ENCODE results near the gene ZNF593. TPM values are rescaled to one million over a fixed set of nuclear protein-coding genes. Genes with fewer than 3 reads are reported as not detected.

Gene ZNF593
- total RNA-seq, 1 donor from 2014 or later: 83.0 TPM

GRCh38 chr1:26132128-26132833, 37.4 kb upstream of the ZNF593 start:
- Mint-ChIP-seq H3K4me1 (ENCODE audit: low read depth) (peaks cover 22% of the 10 kb centered on the region), H3K4me3 (no peak overlapping the region), H3K9me3 (peaks cover 8% of the 10 kb centered on the region), H3K27ac (no peak overlapping the region), H3K27me3 (ENCODE audit: insufficient read depth) (no peaks in the 10 kb centered on the region), H3K36me3 (ENCODE audit: low read depth) (no peaks in the 10 kb centered on the region)
- DNase-seq (ENCODE audit: low spot score): no peak
- intact Hi-C loops (cut with micrococcal nuclease): no loop called here

DNA sequence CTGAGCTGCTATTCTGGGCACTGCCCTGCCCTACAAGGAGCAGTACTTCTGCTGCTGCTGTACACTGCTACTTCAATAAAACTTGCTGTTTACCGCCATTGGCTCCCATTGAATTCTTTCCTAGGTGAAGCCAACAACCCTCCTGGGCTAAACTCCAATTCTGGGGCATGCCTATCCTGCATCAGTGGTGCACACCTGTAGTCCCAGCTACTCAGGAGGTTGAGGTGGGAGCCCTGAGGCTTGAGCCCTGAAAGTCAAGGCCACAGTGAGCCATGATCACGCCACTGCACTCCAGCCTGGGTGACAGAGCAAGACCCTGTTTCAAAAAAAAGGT, 36.9 kb upstream of the ZNF593 start:
- intact Hi-C loops (cut with micrococcal nuclease): no loop called here
- no peak for DNase-seq (ENCODE audit: low spot score)
- Mint-ChIP-seq H3K27ac (no peak overlapping the region), H3K4me1 (ENCODE audit: low read depth) (peaks cover 16% of the 10 kb centered on the region), H3K27me3 (ENCODE audit: insufficient read depth) (no peaks in the 10 kb centered on the region), H3K4me3 (no peak overlapping the region), H3K9me3 (peaks cover 8% of the 10 kb centered on the region), H3K36me3 (ENCODE audit: low read depth) (no peaks in the 10 kb centered on the region)

- Mint-ChIP-seq H3K27me3 (ENCODE audit: insufficient read depth) (no peaks in the 10 kb centered on the region), H3K9me3 (peaks cover 8% of the 10 kb centered on the region), H3K36me3 (ENCODE audit: low read depth) (no peaks in the 10 kb centered on the region), H3K4me3 (no peak overlapping the region), H3K27ac (no peak overlapping the region), H3K4me1 (ENCODE audit: low read depth) (peaks cover 11% of the 10 kb centered on the region)
- intact Hi-C loops (cut with micrococcal nuclease): no loop called here
- no peak for DNase-seq (ENCODE audit: low spot score)
Measured at GRCh38 chr1:26134466-26134865, 35.2 kb upstream of the ZNF593 start.

DNA sequence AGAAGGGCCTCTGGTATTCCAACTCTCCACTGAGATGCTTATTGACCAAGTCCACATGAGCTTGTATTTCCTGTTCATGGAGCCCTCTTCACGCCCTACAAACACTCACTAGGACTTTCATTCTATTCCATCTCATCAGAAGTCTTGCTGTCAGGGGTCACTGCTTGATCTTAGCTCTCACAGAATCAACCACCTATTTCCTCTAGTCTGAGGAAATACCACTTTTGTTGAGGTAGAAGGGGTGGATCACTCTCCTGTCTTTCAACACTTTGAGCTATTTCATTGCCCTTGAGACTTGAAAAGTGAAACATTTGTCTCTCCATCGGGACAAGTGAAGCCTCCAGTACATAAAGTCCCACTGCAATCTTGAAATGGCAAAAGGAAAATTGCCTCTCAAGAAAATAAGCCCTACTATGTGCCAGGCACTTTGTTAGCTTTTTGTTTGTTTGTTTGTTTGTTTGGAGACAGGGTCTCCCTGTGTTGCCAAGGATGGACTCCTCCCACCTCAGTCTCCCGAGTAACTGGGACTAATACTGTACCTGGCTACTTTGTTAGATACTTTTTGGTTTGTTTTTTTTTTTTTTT, 30.6 kb upstream of the ZNF593 start:
- Mint-ChIP-seq H3K27ac (no peak overlapping the region), H3K9me3 (peaks cover 8% of the 10 kb centered on the region), H3K36me3 (ENCODE audit: low read depth) (no peaks in the 10 kb centered on the region), H3K4me1 (ENCODE audit: low read depth) (peaks cover 5% of the 10 kb centered on the region), H3K27me3 (ENCODE audit: insufficient read depth) (peaks cover 3% of the 10 kb centered on the region), H3K4me3 (no peak overlapping the region)
- no peak for DNase-seq (ENCODE audit: low spot score)
- intact Hi-C loops (cut with micrococcal nuclease): no loop called here

- no peak overlapping the region for H3K27ac Mint-ChIP-seq
- H3K27me3 Mint-ChIP-seq (ENCODE audit: insufficient read depth): peaks cover 8% of the 10 kb centered on the region
- H3K4me3 Mint-ChIP-seq: no peak overlapping the region
- H3K36me3 Mint-ChIP-seq (ENCODE audit: low read depth): no peaks in the 10 kb centered on the region
- H3K4me1 Mint-ChIP-seq (ENCODE audit: low read depth): peaks cover 14% of the 10 kb centered on the region
- no peak for DNase-seq (ENCODE audit: low spot score)
- H3K9me3 Mint-ChIP-seq: no peaks in the 10 kb centered on the region
- intact Hi-C loops (cut with micrococcal nuclease): no loop called here
Measured at GRCh38 chr1:26142159-26142558, 27.5 kb upstream of the ZNF593 start.

DNA sequence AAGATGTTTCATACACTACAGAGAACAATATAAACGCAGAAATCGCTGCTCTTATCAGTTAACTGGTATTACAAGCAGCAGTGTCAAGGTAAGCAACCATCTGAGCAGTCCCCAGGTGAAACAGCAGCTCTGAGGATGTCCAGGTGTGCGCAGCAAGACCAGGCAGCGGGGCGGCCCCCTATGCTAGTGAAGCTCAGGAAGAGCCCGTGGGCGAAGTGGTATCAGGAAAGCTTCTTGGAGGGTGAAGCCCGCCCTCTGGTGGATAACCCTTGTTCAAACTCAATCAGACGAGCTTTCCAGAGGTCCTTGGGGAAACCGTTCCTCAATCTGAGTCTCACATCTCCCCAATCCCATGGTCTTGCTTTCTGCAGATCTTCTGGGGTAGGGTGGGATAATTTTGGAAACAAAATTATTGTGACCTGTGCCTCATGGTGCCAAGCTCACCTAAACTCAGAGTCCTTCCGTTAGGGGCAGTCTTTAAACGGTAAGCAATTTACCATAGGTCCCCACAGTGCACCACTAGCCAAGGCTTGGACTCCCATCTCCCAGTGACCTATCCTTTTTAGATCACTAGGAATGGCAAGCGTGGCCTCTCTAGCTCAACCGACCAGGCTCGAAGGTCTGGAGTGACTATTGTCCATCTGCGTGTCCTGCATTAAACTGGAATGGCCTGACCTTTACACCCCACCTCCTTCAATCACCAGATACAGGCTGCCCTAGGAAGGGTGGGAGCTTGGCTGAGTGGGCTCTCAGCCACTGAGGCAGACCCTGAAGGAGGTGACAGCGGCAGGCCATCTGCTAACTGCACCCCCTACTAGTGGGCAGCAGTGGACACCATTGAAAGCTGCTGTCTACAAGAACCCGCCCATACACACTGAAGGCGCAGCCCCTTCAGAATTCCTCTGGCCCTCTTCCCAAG, 24.4 kb upstream of the ZNF593 start:
- intact Hi-C loops (cut with micrococcal nuclease): loop anchor here (1.0 kb wide), 4 partner anchors 19 to 109 kb away; partner anchors contain the start of gene PDIK1L
- no peaks in the 10 kb centered on the region for H3K36me3 Mint-ChIP-seq (ENCODE audit: low read depth)
- H3K27me3 Mint-ChIP-seq (ENCODE audit: insufficient read depth): peaks cover 24% of the 10 kb centered on the region
- H3K4me1 Mint-ChIP-seq (ENCODE audit: low read depth): peaks cover 8% of the 10 kb centered on the region
- H3K9me3 Mint-ChIP-seq: no peaks in the 10 kb centered on the region
- H3K27ac Mint-ChIP-seq: no peak overlapping the region
- peak; percentile 66 for DNase-seq (ENCODE audit: low spot score)
- H3K4me3 Mint-ChIP-seq: no peak overlapping the region

GRCh38 chr1:26145960-26146294, 23.8 kb upstream of the ZNF593 start:
- no peak for DNase-seq (ENCODE audit: low spot score)
- H3K36me3 Mint-ChIP-seq (ENCODE audit: low read depth): no peaks in the 10 kb centered on the region
- peaks cover 8% of the 10 kb centered on the region for H3K4me1 Mint-ChIP-seq (ENCODE audit: low read depth)
- no peaks in the 10 kb centered on the region for H3K9me3 Mint-ChIP-seq
- intact Hi-C loops (cut with micrococcal nuclease): loop anchor here (1.0 kb wide), 4 partner anchors 20 to 110 kb away; partner anchors contain the start of gene PDIK1L
- no peak overlapping the region for H3K27ac Mint-ChIP-seq
- no peak overlapping the region for H3K4me3 Mint-ChIP-seq
- peaks cover 27% of the 10 kb centered on the region for H3K27me3 Mint-ChIP-seq (ENCODE audit: insufficient read depth)

GRCh38 chr1:26148887-26149286, 20.8 kb upstream of the ZNF593 start:
- intact Hi-C loops (cut with micrococcal nuclease): no loop called here
- Mint-ChIP-seq H3K4me1 (ENCODE audit: low read depth) (peaks cover 8% of the 10 kb centered on the region), H3K27me3 (ENCODE audit: insufficient read depth) (peaks cover 45% of the 10 kb centered on the region), H3K36me3 (ENCODE audit: low read depth) (no peaks in the 10 kb centered on the region), H3K27ac (no peak overlapping the region), H3K9me3 (no peaks in the 10 kb centered on the region), H3K4me3 (no peak overlapping the region)
- no peak for DNase-seq (ENCODE audit: low spot score)

DNA sequence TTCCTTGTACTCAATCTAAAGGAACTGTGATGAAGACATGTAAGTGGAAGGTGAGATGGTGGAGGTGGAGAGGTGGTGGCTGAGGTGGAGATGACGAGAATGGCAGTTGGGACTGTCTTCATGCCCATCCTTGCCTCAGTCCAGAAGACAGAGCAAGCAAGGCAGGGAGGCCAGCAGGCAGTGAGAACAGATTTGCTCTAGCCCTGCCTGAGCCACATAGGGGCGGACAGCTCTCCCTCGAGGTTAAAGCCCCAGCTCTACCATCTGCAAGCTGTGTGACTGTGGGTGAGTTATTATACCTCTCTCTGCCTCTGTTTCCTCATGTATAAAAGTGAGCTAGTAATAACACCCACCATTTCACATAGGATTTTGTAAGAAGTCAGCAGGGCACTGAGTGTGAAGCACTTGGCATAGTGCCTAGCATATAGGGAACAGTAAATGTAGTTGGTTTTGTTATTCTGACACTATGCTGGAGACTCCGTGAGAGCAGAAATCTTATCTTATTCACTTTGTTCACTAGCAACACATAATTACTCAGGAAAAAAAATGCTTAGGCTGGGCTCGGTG, 15.7 kb upstream of the ZNF593 start:
- no peaks in the 10 kb centered on the region for H3K9me3 Mint-ChIP-seq

DNA sequence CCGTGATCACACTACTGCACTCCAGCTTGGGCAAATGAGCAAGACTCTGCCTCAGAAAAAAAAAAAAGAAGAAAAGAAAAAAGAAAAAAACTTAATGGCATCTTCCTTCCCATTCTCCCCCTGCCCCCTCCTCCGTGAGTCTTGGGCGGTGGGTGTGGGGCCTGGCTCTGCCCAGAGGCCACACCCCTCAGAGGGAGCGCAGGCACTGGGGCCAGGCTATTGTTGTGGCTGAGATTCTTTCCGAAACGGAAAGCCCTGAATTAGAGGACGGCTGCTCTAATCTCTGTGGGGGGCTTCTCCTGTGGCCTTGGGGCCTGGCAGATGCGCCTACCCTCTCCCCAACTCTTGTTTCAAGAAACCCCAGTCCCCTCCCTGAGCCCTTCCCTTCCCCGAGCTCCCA, 15.0 kb upstream of the ZNF593 start:
- Mint-ChIP-seq H3K36me3 (ENCODE audit: low read depth) (no peaks in the 10 kb centered on the region), H3K4me3 (no peak overlapping the region), H3K27ac (no peak overlapping the region), H3K27me3 (ENCODE audit: insufficient read depth) (peaks cover 69% of the 10 kb centered on the region), H3K4me1 (ENCODE audit: low read depth) (no peaks in the 10 kb centered on the region), H3K9me3 (no peaks in the 10 kb centered on the region)
- intact Hi-C loops (cut with micrococcal nuclease): no loop called here
- no peak for DNase-seq (ENCODE audit: low spot score)

More for the DNA sequence above, 15.7 kb upstream of the ZNF593 start:
- peaks cover 70% of the 10 kb centered on the region for H3K27me3 Mint-ChIP-seq (ENCODE audit: insufficient read depth)
- no peak for DNase-seq (ENCODE audit: low spot score)
- H3K27ac Mint-ChIP-seq: no peak overlapping the region
- intact Hi-C loops (cut with micrococcal nuclease): no loop called here
- no peaks in the 10 kb centered on the region for H3K36me3 Mint-ChIP-seq (ENCODE audit: low read depth)
- H3K4me3 Mint-ChIP-seq: no peak overlapping the region
- H3K4me1 Mint-ChIP-seq (ENCODE audit: low read depth): no peaks in the 10 kb centered on the region

DNA sequence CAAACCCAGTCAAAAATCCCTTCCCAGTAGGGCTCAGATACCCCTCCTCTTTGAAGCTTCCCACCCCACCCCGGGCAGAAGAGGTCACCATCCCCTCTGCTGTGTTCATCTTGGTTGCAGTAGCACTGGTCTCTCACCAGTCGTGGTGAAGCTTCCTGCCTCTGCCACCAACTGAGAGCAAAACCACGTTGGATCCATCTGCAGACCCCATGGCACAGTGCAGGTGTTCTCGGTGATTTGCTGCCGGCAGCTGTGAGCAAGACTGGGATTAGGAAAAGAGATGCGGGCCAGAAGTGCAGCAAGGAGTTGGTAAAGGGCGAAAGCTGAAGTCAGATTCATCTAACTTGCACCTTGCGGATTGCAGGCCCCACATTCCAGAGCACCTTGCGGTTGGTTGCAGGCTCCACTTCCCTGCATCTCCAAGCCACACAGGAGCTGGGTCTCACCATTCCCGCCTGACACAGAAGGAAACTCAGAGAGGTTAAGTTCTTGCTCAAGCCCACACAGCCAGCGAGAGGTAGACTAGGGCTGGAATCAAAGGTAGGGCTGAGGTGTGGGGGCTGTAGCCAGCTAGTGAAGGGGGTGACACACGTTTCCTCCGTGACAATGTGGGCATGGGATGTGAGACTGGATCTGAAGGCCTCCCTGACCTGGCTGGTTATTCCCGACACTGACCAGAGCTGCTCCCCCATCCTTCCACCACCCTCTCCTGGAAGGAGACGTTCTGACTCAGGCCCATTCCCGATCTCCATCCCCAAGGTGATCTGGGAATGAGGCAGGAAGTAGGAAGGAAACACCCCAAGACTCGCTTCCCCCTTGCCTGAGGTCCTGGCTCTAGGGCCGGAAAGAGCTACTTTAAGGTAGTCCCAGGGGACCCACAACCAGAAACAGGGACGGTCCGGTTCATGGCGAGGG, 14.1 kb upstream of the ZNF593 start:
- H3K4me1 Mint-ChIP-seq (ENCODE audit: low read depth): no peaks in the 10 kb centered on the region
- no peak overlapping the region for H3K4me3 Mint-ChIP-seq
- peaks cover 71% of the 10 kb centered on the region for H3K27me3 Mint-ChIP-seq (ENCODE audit: insufficient read depth)
- intact Hi-C loops (cut with micrococcal nuclease): no loop called here
- no peaks in the 10 kb centered on the region for H3K9me3 Mint-ChIP-seq
- H3K36me3 Mint-ChIP-seq (ENCODE audit: low read depth): no peaks in the 10 kb centered on the region
- H3K27ac Mint-ChIP-seq: no peak overlapping the region
- no peak for DNase-seq (ENCODE audit: low spot score)

DNA sequence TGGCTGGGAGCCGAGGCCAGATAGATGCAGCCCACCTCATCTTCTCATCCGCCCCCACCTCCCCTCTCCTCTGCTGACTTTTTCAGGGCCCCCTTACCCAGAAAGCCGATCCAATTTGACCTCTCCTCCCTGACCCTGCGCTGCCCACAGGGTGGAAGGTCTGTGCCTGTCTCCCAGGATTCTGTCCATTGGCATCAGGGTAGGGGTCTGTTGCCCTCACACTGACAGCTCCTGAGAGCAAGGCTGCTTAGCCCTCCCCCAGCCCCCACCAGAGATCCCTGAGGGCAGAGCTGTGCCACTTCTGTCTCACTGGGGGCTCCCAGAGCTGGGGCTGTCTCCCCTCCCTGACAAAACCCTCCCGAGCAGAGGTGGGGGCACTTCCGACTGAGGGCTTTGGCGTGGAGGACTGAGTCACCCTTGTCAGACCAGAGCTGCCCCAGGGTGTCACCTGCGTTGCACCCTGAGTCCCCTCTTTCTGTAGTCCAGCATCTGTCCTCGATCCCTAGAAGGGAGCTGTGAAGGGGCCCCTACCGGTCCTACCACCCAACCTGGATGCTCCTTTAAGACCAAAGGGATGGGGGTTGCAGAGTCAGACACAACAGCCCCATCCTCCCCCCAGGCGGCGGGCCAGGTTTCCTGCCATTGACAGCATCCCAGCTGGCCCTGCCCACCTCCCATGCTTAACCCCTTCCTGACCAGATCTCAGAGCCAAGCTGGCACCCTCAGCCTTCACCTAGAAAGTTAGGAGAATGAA, 13.2 kb upstream of the ZNF593 start:
- H3K27me3 Mint-ChIP-seq (ENCODE audit: insufficient read depth): peaks cover 71% of the 10 kb centered on the region
- no peak overlapping the region for H3K4me3 Mint-ChIP-seq
- no peaks in the 10 kb centered on the region for H3K36me3 Mint-ChIP-seq (ENCODE audit: low read depth)
- no peaks in the 10 kb centered on the region for H3K4me1 Mint-ChIP-seq (ENCODE audit: low read depth)
- DNase-seq (ENCODE audit: low spot score): no peak
- intact Hi-C loops (cut with micrococcal nuclease): no loop called here
- H3K27ac Mint-ChIP-seq: no peak overlapping the region
- no peaks in the 10 kb centered on the region for H3K9me3 Mint-ChIP-seq
